Neuron (in vitro differentiated cells): ENCODE data around the gene THSD4.
"Not testable (repeated sequence)": the region's sequence is repeated elsewhere in the genome, so short reads cannot be mapped to it uniquely, and the experiment has no call there.

Experiments used
- H2AFZ ChIP-seq: one replicate; pipeline ENCODE4 v1.6.1; 2013; ENCODE audit warnings: low read depth, mild to moderate bottlenecking, inconsistent platforms, low read length, moderate library complexity
- H3K27me3 ChIP-seq: one replicate; pipeline ENCODE4 v1.6.1; 2013; ENCODE audit warnings: low read length; ENCODE audit not compliant: insufficient read depth
- H3K36me3 ChIP-seq: one replicate; pipeline ENCODE4 v1.6.1; 2013; ENCODE audit warnings: low read length; ENCODE audit not compliant: insufficient read depth
- H3K4me1 ChIP-seq: one replicate; pipeline ENCODE4 v1.6.1; 2013; ENCODE audit warnings: low read length; ENCODE audit not compliant: insufficient read depth
- H3K4me3 ChIP-seq: 2 replicates; pipeline ENCODE4 v1.5.1; 2013; ENCODE audit warnings: mild to moderate bottlenecking, low read length, moderate library complexity
- H3K9me3 ChIP-seq: one replicate; pipeline ENCODE4 v1.6.1; 2013; ENCODE audit warnings: low read length

The THSD4 gene

DNA sequence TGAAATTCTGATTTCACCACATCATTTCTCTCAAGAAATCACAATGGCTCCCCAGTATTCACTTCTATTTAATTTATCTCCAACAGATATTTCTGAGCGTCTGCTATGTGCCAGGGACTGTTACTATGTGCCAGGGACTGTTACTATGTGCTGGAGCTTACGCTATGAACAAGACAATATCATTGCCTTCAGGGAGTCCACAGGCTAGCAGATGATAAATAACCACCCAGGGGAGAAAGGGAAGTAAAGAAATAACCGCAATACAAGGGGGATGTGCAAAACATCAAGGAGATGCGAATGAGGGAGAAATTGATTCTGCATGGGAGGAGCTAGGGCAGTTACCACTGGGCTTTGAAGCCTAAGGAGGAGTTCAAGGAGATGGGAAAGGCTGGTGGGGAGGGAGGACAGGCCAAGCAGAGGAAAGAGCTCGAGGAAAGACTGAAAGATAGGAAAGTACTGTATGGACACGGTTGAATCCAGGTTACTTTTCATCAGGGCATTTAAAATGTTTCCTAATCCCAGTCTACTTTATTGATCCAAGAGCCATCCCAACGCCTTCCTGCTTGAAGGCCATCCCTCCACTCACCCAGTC is 2.5 kb downstream of the THSD4 start:
- Histone ChIP-seq H3K9me3 (no peaks in the 10 kb centered on the region), H3K27me3 (peaks cover 37% of the 10 kb centered on the region), H3K4me1 (peaks cover 5% of the 10 kb centered on the region), H3K4me3 (no peak overlapping the region), H3K36me3 (no peaks in the 10 kb centered on the region), H2AFZ (no peak overlapping the region)

DNA sequence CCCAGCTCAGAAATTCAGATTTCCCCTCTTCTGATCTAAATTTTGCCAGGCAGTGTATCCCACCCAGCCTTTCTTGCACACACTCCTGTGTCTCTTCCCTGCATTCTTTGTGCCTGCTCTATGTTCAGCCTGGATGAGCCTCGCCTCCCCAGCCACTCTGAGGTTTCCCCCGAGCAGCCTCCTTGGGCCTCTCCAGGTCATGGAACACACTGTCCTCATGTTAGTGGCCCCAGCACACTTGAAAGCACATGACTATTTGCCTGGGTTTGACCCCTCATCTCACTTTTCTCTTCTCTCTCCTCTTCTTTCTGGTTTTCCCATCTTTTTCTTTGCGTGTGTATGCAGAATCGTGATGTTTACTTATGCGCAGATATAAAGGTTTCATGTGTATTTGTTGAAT is 3.1 kb downstream of the THSD4 start:
- no peaks in the 10 kb centered on the region for H3K9me3 ChIP-seq
- H3K27me3 ChIP-seq: peaks cover 37% of the 10 kb centered on the region
- H3K4me1 ChIP-seq: peaks cover 5% of the 10 kb centered on the region
- H3K4me3 ChIP-seq: no peak overlapping the region
- H3K36me3 ChIP-seq: no peaks in the 10 kb centered on the region
- H2AFZ ChIP-seq: no peak overlapping the region

- no peak overlapping the region for H3K4me3 ChIP-seq
- H2AFZ ChIP-seq: no peak overlapping the region
- peaks cover 37% of the 10 kb centered on the region for H3K27me3 ChIP-seq
- H3K36me3 ChIP-seq: no peaks in the 10 kb centered on the region
- H3K4me1 ChIP-seq: peaks cover 5% of the 10 kb centered on the region
- H3K9me3 ChIP-seq: no peaks in the 10 kb centered on the region
Measured at GRCh38 chr15:71118881-71119632, 3.8 kb downstream of the THSD4 start.

DNA sequence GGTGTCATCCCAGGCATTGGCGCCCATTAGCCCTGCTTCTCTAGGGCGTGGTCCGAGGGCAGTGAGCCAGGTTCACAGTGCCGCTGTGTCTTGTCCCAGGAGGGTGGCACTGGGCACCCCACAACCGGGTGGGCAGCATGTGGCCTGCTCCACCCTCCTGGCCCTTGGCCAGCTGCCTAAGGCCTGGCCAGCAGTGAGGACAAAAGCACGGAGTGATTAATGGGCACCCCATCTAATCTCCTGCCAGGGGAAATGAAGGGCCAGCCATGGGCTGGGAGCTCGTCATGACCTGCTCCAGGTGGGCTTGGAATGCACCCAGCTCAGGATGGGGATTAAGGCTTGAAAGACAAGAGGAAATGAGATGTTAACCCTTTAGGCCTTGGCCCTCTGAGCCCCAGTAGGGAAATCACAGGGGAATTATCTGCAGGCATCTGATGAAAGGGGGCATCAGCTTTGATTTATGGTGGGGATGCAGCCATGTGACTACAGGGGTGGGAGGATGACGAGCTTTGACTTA is 5.2 kb downstream of the THSD4 start:
- no peak overlapping the region for H3K4me3 ChIP-seq
- peaks cover 5% of the 10 kb centered on the region for H3K4me1 ChIP-seq
- no peaks in the 10 kb centered on the region for H3K9me3 ChIP-seq
- no peaks in the 10 kb centered on the region for H3K36me3 ChIP-seq
- no peak overlapping the region for H2AFZ ChIP-seq
- H3K27me3 ChIP-seq: peaks cover 32% of the 10 kb centered on the region

GRCh38 chr15:71121442-71121841 is 6.2 kb downstream of the THSD4 start:
- Histone ChIP-seq H3K4me3 (no peak overlapping the region), H3K27me3 (peaks cover 28% of the 10 kb centered on the region), H3K36me3 (no peaks in the 10 kb centered on the region), H3K9me3 (no peaks in the 10 kb centered on the region), H2AFZ (no peak overlapping the region), H3K4me1 (peaks cover under 1% of the 10 kb centered on the region)

GRCh38 chr15:71124937-71125790 is 9.9 kb downstream of the THSD4 start:
- no peaks in the 10 kb centered on the region for H3K4me1 ChIP-seq
- no peak overlapping the region for H2AFZ ChIP-seq
- H3K36me3 ChIP-seq: no peaks in the 10 kb centered on the region
- H3K27me3 ChIP-seq: peaks cover 2% of the 10 kb centered on the region
- H3K4me3 ChIP-seq: no peak overlapping the region
- no peaks in the 10 kb centered on the region for H3K9me3 ChIP-seq

DNA sequence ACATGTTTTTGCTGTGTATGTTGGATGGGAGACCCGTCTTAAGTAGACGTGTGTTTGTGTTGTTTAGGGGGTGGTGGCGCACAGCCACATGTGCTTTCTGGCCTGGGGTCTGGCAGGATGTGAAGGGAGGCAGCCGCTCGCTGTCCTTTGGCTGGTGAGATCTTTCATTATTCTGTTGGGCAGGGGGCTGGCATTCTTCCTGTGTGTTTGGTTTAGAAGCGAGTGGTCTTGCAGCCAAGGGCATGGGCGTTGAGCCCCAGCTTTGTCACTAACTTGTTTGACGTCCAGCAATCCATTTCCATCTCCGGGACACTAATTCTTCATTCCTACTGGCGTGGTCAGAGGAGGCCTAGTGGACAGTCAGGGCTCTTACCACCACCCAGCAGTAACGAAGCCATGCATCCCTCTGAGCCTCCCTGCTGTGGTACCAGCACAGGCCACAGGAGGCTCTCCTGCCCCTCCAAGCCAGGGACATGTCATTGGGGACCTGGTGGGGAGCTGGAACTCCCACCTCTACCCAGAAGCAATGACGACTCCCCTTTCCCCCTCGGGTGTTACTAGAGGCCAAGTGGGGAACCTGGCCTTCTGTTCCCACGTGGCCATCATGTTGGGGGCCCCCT is 10.7 kb downstream of the THSD4 start:
- no peaks in the 10 kb centered on the region for H3K4me1 ChIP-seq
- H3K36me3 ChIP-seq: no peaks in the 10 kb centered on the region
- peaks cover 2% of the 10 kb centered on the region for H3K27me3 ChIP-seq
- H3K9me3 ChIP-seq: no peaks in the 10 kb centered on the region
- no peak overlapping the region for H3K4me3 ChIP-seq
- H2AFZ ChIP-seq: no peak overlapping the region

GRCh38 chr15:71127083-71127482 is 11.8 kb downstream of the THSD4 start:
- H3K9me3 ChIP-seq: no peaks in the 10 kb centered on the region
- no peak overlapping the region for H3K4me3 ChIP-seq
- H3K36me3 ChIP-seq: no peaks in the 10 kb centered on the region
- peaks cover 2% of the 10 kb centered on the region for H3K27me3 ChIP-seq
- no peak overlapping the region for H2AFZ ChIP-seq
- no peaks in the 10 kb centered on the region for H3K4me1 ChIP-seq

GRCh38 chr15:71128159-71128558 is 12.9 kb downstream of the THSD4 start:
- not testable (repeated sequence) for H3K9me3 ChIP-seq, H3K4me3 ChIP-seq, H3K27me3 ChIP-seq, H3K36me3 ChIP-seq, H3K4me1 ChIP-seq, H2AFZ ChIP-seq

DNA sequence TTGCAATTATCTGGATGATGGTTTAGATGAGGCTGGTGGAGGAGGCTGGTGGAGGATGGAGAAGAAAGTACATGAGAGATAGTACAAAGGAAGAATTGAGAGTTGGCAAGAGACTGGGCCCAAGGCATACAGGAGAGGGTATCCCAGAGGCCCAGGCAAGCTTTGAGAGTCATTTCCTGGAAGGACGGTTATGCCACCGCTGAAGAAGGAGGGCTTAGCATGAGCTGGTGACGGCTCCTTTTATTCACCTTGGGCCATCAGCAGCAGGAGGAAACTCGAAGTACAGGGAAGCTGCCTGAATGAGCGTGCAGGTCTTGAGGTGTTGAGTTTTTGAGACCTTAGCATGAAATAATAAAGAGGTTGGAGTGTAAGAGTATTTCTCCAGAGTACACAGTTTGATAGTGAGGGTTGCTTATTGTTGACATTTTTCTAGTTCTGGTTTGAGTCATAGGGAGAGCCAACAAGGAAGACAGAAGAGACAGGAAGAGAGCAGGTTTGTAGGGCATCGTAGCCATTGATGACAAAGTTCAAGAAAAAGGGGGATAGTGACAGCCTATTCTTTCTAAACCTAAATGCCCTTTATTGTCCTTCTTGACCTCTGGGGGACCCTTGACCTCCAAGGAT is 13.8 kb downstream of the THSD4 start:
- Histone ChIP-seq H3K4me1 (no peaks in the 10 kb centered on the region), H3K4me3 (no peak overlapping the region), H3K27me3 (no peaks in the 10 kb centered on the region), H2AFZ (no peak overlapping the region), H3K9me3 (no peaks in the 10 kb centered on the region), H3K36me3 (no peaks in the 10 kb centered on the region)

- Histone ChIP-seq H3K9me3 (no peaks in the 10 kb centered on the region), H2AFZ (no peak overlapping the region), H3K36me3 (no peaks in the 10 kb centered on the region), H3K27me3 (no peaks in the 10 kb centered on the region), H3K4me3 (no peak overlapping the region), H3K4me1 (no peaks in the 10 kb centered on the region)
Measured at GRCh38 chr15:71129669-71130068, 14.4 kb downstream of the THSD4 start.

DNA sequence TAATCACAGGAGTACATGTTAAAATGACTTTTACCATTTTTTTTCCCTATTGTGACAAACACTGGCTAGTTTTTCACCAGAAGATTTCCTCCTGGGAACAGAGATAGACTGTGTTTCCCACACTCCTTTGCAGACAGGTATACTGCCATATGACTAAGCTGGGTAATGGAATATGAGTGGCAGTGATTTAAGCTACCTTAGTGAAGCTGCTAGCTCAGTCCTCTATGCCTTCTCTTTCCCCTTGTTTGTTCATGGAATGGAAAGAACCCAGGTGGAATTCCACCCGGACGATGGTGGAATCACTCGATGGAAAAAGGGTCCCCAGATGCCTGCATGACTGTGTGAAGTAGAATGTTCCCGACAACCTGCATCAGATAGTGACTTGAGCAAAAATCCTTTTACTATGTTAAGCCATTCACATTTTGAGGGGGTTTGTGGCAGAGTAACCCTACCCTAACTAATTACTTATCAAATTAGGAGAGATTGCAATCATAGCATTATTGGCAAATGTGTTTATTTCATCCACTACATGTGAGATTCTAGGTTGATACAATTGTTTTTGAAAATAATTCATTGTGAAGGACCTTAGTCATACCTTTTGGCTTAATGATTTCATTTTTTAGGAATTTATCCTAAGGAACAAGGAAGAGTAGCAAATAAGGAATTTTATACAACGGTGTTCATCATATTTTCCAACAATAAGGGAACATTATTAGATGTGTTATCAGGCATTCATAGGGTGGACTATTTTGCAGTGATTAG is 16.5 kb downstream of the THSD4 start:
- H3K36me3 ChIP-seq: no peaks in the 10 kb centered on the region
- H3K27me3 ChIP-seq: peaks cover 3% of the 10 kb centered on the region
- H3K4me1 ChIP-seq: no peaks in the 10 kb centered on the region
- H2AFZ ChIP-seq: no peak overlapping the region
- peaks cover 3% of the 10 kb centered on the region for H3K9me3 ChIP-seq
- H3K4me3 ChIP-seq: no peak overlapping the region
